ENCODE measurements around the gene PYGB.

DNA sequence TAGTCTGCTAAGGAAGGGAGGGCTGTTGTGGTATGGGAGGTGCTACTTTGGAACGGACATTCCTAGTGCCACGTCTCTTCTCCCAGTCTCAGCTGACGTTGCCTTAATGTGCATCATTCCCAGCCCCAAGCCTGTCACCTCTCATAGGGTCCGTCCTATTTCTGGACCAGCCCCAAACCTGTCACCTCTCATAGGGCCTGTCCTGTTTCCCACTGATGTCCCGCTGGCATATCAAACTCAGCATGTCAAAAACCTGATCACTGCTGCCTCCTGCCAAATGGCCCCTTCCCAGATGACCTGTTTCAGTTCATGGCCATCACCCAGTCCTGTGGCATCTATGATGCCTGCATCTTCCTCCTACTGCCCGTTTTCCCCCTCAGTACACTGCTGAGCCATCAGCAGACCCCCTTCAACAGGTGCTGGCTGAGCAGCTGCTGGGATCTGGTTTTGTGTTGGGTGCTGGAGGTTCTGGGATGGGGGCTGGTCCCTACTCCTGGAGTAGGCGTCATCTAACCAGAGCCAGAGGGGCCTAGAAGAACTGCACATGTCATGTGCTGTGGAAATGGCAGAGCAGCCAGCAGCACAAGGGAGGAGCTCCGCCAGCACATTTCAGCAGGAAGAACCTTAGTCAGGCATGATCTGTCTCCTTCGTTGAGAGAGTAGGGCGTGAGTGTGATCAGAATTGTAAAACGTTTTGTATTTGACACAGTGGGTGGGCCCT lies 49.1 kb upstream of the PYGB start:
- TF ChIP-seq, protein P1, sequence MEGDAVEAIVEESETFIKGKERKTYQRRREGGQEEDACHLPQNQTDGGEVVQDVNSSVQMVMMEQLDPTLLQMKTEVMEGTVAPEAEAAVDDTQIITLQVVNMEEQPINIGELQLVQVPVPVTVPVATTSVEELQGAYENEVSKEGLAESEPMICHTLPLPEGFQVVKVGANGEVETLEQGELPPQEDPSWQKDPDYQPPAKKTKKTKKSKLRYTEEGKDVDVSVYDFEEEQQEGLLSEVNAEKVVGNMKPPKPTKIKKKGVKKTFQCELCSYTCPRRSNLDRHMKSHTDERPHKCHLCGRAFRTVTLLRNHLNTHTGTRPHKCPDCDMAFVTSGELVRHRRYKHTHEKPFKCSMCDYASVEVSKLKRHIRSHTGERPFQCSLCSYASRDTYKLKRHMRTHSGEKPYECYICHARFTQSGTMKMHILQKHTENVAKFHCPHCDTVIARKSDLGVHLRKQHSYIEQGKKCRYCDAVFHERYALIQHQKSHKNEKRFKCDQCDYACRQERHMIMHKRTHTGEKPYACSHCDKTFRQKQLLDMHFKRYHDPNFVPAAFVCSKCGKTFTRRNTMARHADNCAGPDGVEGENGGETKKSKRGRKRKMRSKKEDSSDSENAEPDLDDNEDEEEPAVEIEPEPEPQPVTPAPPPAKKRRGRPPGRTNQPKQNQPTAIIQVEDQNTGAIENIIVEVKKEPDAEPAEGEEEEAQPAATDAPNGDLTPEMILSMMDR (IDR thresholded peaks at IDR 0.05) = no peak
- no peak for TF ChIP-seq POLR2AphosphoS5 (IDR thresholded peaks at IDR 0.05; ENCODE audit: insufficient read depth in 1 of 2, low read depth in 1 of 2)
- no peak for TF ChIP-seq POLR2A (IDR thresholded peaks at IDR 0.05)
